ENCODE data around the gene ATP2B2. TPM values are rescaled to one million over a fixed set of nuclear protein-coding genes. Genes with fewer than 3 reads are reported as not detected.

ATP2B2 gene
- total and polyA plus RNA-seq, 2 of the 8 experiments (the other 6 are each of a cell fraction or from before 2014, with no cell fraction given) = 0.14 to 1.2 TPM

DNA sequence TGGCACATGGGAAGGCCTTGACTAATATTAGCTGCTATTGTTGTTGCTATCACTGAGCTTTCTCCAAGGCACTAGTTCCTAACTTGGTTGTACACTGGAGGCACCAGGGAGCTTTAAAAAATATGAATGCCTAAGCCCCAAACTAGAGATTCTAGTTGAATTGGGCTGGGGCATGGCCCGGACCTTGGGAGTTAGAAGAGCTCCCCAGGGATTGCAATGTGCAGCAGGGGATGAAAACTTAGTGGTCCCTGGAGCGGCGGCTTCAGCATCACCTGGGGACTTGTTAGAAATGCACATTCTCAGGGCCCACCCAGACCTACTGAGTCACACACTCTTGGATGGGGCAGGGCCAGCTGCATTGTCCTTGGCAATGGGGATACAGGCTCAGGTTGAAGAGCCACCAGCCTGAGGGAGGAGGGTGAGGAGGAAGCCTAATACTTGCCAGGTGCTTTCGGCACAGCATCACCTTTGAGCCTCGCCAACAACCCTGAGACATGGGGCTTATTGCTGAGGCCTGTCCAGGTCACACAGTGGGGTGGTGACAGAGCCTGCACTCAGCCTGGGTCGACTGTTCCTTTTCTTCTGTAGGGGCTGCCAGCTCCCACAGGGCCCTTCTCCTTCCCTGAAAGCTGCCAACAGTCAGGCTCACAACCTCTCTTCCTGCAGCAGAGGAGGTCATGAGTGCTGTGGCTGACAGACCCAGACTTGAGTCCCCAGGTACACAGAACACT is 84.5 kb downstream of the ATP2B2 start:
- 81% methylated on average over 6 of the region's 6 CpGs; no CpG with 5 or more reads in 1 of the 2 experiments for WGBS, 2 experiments (ENCODE audit: extremely low coverage in 1 of 2, insufficient coverage in 1 of 2, insufficient read length in 1 of 2, insufficient replicate concordance in 2 of 2, low coverage in 1 of 2, low lambda C conversion rate in 2 of 2, missing lambda C conversion rate in 1 of 2)
- H3K4ac ChIP-seq (replicated peaks; ENCODE audit: insufficient read length, low read depth, low read length) = no peak overlapping the region
- POLR2A ChIA-PET (ENCODE audit: partially characterized antibody) = no interaction called here

More for the DNA sequence above, 84.5 kb downstream of the ATP2B2 start:
- Histone ChIP-seq H2AK5ac (ENCODE audit: low read depth, low read length) (no peak overlapping the region), H3K36me3 (ENCODE audit: control insufficient read depth in 2 of 4, insufficient read depth in 4 of 4, low read length in 3 of 4) (no peaks in the 10 kb centered on the region), H3K9ac (replicated peaks in 1 of 4; ENCODE audit: extremely low read depth in 1 of 4, low read depth in 3 of 4, low read length in 3 of 4) (no peak overlapping the region), H2BK5ac (ENCODE audit: low read depth, low read length) (no peak overlapping the region), H3K18ac (ENCODE audit: extremely low read depth, low read length) (no peak overlapping the region), H4K91ac (replicated peaks; ENCODE audit: insufficient read length, low read length) (no peak overlapping the region), H2AFZ (ENCODE audit: low read length) (no peak overlapping the region), H3K9me3 (ENCODE audit: insufficient read depth in 2 of 2, low read depth in 1 of 2, low read length in 1 of 2) (no peaks in the 10 kb centered on the region), H4K5ac (ENCODE audit: insufficient read length, low read depth, low read length) (no peak overlapping the region), H3K79me1 (ENCODE audit: low read depth, low read length) (no peaks in the 10 kb centered on the region), H4K20me1 (replicated peaks in 1 of 2; ENCODE audit: control insufficient read depth in 1 of 2, insufficient read depth in 2 of 2, low read length in 2 of 2) (no peaks in the 10 kb centered on the region), H3K23ac (ENCODE audit: insufficient read length) (no peak overlapping the region), H4K8ac (ENCODE audit: extremely low read depth, insufficient read depth, low read length) (no peak overlapping the region; the same call in 1 of the 2 replicates), H3K56ac (replicated peaks; ENCODE audit: insufficient read length, low read depth, low read length) (no peak overlapping the region), H2BK12ac (ENCODE audit: low read depth, low read length) (no peak overlapping the region), H2BK120ac (replicated peaks; ENCODE audit: low read depth, low read length) (no peak overlapping the region), H3K27ac (ENCODE audit: low read depth, low read length) (no peak overlapping the region), H3K4me1 (replicated peaks in 1 of 4; ENCODE audit: control insufficient read depth in 3 of 4, insufficient read depth in 4 of 4, low read length in 3 of 4) (no peaks in the 10 kb centered on the region), H2BK20ac (ENCODE audit: low read length) (no peak overlapping the region), H3K79me2 (ENCODE audit: control insufficient read depth in 1 of 2, insufficient read depth in 2 of 2, low read length in 2 of 2) (no peaks in the 10 kb centered on the region), H3K14ac (ENCODE audit: insufficient read length) (no peak overlapping the region), H2BK15ac (ENCODE audit: low read length) (no peak overlapping the region), H3K4me2 (ENCODE audit: insufficient read depth in 1 of 2, low read depth in 2 of 2, low read length in 2 of 2) (no peak overlapping the region), H3K27me3 (replicated peaks in 1 of 4; ENCODE audit: control insufficient read depth in 3 of 4, extremely low read depth in 1 of 4, insufficient read depth in 3 of 4, low read length in 3 of 4) (no peaks in the 10 kb centered on the region), H3K23me2 (ENCODE audit: low read depth, low read length) (no peaks in the 10 kb centered on the region; the same call in 1 of the 2 replicates), H3K4me3 (ENCODE audit: extremely low read depth in 1 of 4, insufficient read depth in 2 of 4, low read depth in 3 of 4, low read length in 4 of 4) (no peak overlapping the region)
- CTCF ChIA-PET (ENCODE audit: partially characterized antibody) = interaction anchor here (0.7 to 8.9 kb wide), 9 partner anchors 12 to 318 kb away, joined by 3 to 46 read pairs (median 5); no protein-coding TSS in a partner anchor
- FAIRE-seq (no peak), DNase-seq (ENCODE audit: low read depth in 1 of 2, low spot score in 2 of 2) (no peak)
- TF ChIP-seq JUN (IDR thresholded peaks at IDR 0.05; ENCODE audit: low read depth, low read length) = no peak
- no peak for TF ChIP-seq RNF2 (IDR thresholded peaks at IDR 0.05; ENCODE audit: borderline replicate concordance, low read depth, low read length, missing control alignments, poor library complexity, severe bottlenecking)
- no peak for TF ChIP-seq ZNF274 (IDR thresholded peaks at IDR 0.05; ENCODE audit: borderline replicate concordance, extremely low read depth, low read length)

All from H1 (cell line).